Stomach (tissue), 4 donors: ENCODE data around the gene NISCH.

Source experiments
- POLR2A ChIP-seq, 4 donors: fragments of 450-650 bp; IDR thresholded peaks; one replicate each; pipeline ENCODE4 v1.6.1; 2016; ENCODE audit warnings: antibody characterized with exemption in 4 of 4, control low read depth in 2 of 4, mild to moderate bottlenecking in 1 of 4, moderate library complexity in 1 of 4
- TF ChIP-seq, protein P1 (sequence below), 7 experiments: fragments of 450-650 bp in 4 of 7; fragments of 200-600 bp in 3 of 7; sonication (generic) in 3 of 7; IDR thresholded peaks; one replicate each; pipeline ENCODE4 v1.5.1; 2016 to 2019; ENCODE audit warnings: antibody characterized with exemption in 7 of 7, control low read depth in 2 of 7, mild to moderate bottlenecking in 1 of 7

- TF ChIP-seq, protein P1, sequence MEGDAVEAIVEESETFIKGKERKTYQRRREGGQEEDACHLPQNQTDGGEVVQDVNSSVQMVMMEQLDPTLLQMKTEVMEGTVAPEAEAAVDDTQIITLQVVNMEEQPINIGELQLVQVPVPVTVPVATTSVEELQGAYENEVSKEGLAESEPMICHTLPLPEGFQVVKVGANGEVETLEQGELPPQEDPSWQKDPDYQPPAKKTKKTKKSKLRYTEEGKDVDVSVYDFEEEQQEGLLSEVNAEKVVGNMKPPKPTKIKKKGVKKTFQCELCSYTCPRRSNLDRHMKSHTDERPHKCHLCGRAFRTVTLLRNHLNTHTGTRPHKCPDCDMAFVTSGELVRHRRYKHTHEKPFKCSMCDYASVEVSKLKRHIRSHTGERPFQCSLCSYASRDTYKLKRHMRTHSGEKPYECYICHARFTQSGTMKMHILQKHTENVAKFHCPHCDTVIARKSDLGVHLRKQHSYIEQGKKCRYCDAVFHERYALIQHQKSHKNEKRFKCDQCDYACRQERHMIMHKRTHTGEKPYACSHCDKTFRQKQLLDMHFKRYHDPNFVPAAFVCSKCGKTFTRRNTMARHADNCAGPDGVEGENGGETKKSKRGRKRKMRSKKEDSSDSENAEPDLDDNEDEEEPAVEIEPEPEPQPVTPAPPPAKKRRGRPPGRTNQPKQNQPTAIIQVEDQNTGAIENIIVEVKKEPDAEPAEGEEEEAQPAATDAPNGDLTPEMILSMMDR (IDR thresholded peaks at IDR 0.05), result no peak
- no peak for TF ChIP-seq POLR2A (IDR thresholded peaks at IDR 0.05)
Observed at GRCh38 chr3:52420388-52420787, 35.0 kb upstream of the NISCH start.
